HCT116 (cell line): Measurements from ENCODE around the gene CENPC. TPM values are rescaled to one million over a fixed set of nuclear protein-coding genes. Genes with fewer than 3 reads are reported as not detected.

Experiments
- ATAC-seq: fragments of 200-7000 bp; cut with Tn5 transposase; 2 replicates; pipeline ENCODE4 v1.9.1; 2020; ENCODE audit warnings: mild to moderate bottlenecking, moderate library complexity
- BruUV-seq: library from RNA; stranded (reverse); fragments of 400-500 nt; replicated peaks from 2 replicates; lab custom pipeline; 2021; lab: Mats Ljungman, UMichigan
- CTCF ChIA-PET: fragments of 300-600 bp; sonication (Branson Sonifier 250); formaldehyde crosslinking; loops from one replicate; lab custom pipeline; 2021; ENCODE audit warnings: antibody characterized with exemption; lab: Charles Lee
- POLR2A ChIA-PET: fragments of 300-600, 350-600 bp; sonication (Branson Sonifier 250); formaldehyde crosslinking; loops from one replicate; lab custom pipeline; 2021; ENCODE audit warnings: antibody characterized with exemption; lab: Charles Lee
- RAD21 ChIA-PET, 2 experiments: fragments of 300-600 bp; sonication (Branson Sonifier 250); formaldehyde crosslinking; loops; one replicate each; lab custom pipeline; 2023; ENCODE audit warnings: low total read pairs in 2 of 2; ENCODE audit not compliant: uncharacterized antibody in 2 of 2, unreplicated experiment in 2 of 2, low non-redundant PET in 1 of 2; lab: Charles Lee
- DNase-seq: peaks from one replicate; pipeline ENCODE4 v3.0.0-alpha.2; 2010; ENCODE audit warnings: low read depth, low spot score
- H2AFZ ChIP-seq: fragments of 200-600 bp; shearing (Covaris generic), sonication (generic); 2 replicates; pipeline ENCODE4 v1.6.1; 2017; ENCODE audit warnings: low read depth, mixed run types, mixed read lengths, antibody characterized with exemption, low read length; ENCODE audit not compliant: poor library complexity, severe bottlenecking
- H3K27ac ChIP-seq: 2 replicates; pipeline ENCODE4 v1.5.1; 2012; ENCODE audit warnings: low read depth, low read length
- H3K27me3 ChIP-seq: fragments of 200-600 bp; sonication (generic); 2 replicates; pipeline ENCODE4 v1.6.1; 2016; ENCODE audit warnings: mixed run types, low read length, mixed read lengths; ENCODE audit not compliant: insufficient read depth
- H3K36me3 ChIP-seq, 2 experiments: fragments of 200-500 bp in 1 of 2; fragments of 200-600 bp in 1 of 2; sonication (Bioruptor generic) in 1 of 2; sonication (generic) in 1 of 2; 2 replicates each; pipeline versions ENCODE4 v1.5.1 to v1.6.1; 2014 to 2016; ENCODE audit warnings: low read length in 2 of 2, inconsistent platforms in 1 of 2, mixed read lengths in 1 of 2, mixed run types in 1 of 2; ENCODE audit not compliant: insufficient read depth in 2 of 2, control insufficient read depth in 1 of 2
- H3K4me1 ChIP-seq, 2 experiments: fragments of 200-600 bp in 1 of 2; sonication (generic) in 1 of 2; 2 replicates each; pipeline versions ENCODE4 v1.5.1 to v1.6.1; 2012 to 2017; ENCODE audit warnings: low read length in 2 of 2, inconsistent platforms in 1 of 2, mild to moderate bottlenecking in 1 of 2, mixed read lengths in 1 of 2, mixed run types in 1 of 2, moderate library complexity in 1 of 2; ENCODE audit not compliant: insufficient read depth in 2 of 2, control insufficient read depth in 1 of 2
- H3K4me2 ChIP-seq: fragments of 200-600 bp; sonication (generic); 2 replicates; pipeline ENCODE4 v1.6.1; 2017; ENCODE audit warnings: mixed run types, low read length, mixed read lengths
- H3K4me3 ChIP-seq, 2 experiments: fragments of 200-600 bp in 1 of 2; sonication (generic) in 1 of 2; replicated peaks in 1 of 2; 2 replicates each; pipeline ENCODE4 v1.5.1; 2011 to 2016; ENCODE audit warnings: low read length in 2 of 2, control low read depth in 1 of 2, low read depth in 1 of 2, mild to moderate bottlenecking in 1 of 2, mixed read lengths in 1 of 2, mixed run types in 1 of 2
- H3K79me2 ChIP-seq: fragments of 200-600 bp; sonication (generic); 2 replicates; pipeline ENCODE4 v1.6.1; 2017; ENCODE audit warnings: mild to moderate bottlenecking, mixed run types, low read length, moderate library complexity, mixed read lengths; ENCODE audit not compliant: insufficient read depth
- H3K9ac ChIP-seq: fragments of 200-600 bp; sonication (generic); 2 replicates; pipeline ENCODE4 v1.6.1; 2016; ENCODE audit warnings: low read length, mixed read lengths
- H3K9me2 ChIP-seq: fragments of 200-600 bp; sonication (generic), shearing (Covaris generic); 2 replicates; pipeline ENCODE4 v1.6.1; 2017; ENCODE audit warnings: mixed run types, mild to moderate bottlenecking, moderate library complexity; ENCODE audit not compliant: insufficient read depth
- H3K9me3 ChIP-seq, 2 experiments: fragments of 200-500 bp in 1 of 2; fragments of 200-600 bp in 1 of 2; sonication (Bioruptor generic) in 1 of 2; sonication (generic) in 1 of 2; 2 replicates each; pipeline ENCODE4 v1.6.1; 2014 to 2017; ENCODE audit warnings: low read length in 2 of 2, mixed read lengths in 2 of 2, inconsistent platforms in 1 of 2, low read depth in 1 of 2, mild to moderate bottlenecking in 1 of 2, mixed run types in 1 of 2, moderate library complexity in 1 of 2; ENCODE audit not compliant: control insufficient read depth in 1 of 2, insufficient read depth in 1 of 2
- H4K20me1 ChIP-seq: fragments of 200-600 bp; sonication (generic), shearing (Covaris generic); 2 replicates; pipeline ENCODE4 v1.6.1; 2017; ENCODE audit warnings: mixed run types, mild to moderate bottlenecking, moderate library complexity; ENCODE audit not compliant: insufficient read depth
- CBX3 ChIP-seq: IDR thresholded peaks from 2 replicates; pipeline ENCODE4 v1.6.1; 2012; ENCODE audit warnings: low read depth
- CEBPB ChIP-seq: IDR thresholded peaks from 2 replicates; pipeline ENCODE4 v1.6.1; 2012; ENCODE audit warnings: low read depth
- CTCF ChIP-seq, 3 experiments: fragments of 200-600 bp in 1 of 3; sonication (generic) in 1 of 3; IDR thresholded peaks in 2 of 3; conservative IDR thresholded peaks in 1 of 3; 2 replicates each; pipeline ENCODE4 v1.5.1; 2012 to 2017; ENCODE audit warnings: low read depth in 2 of 3, low read length in 2 of 3, antibody characterized with exemption in 1 of 3, borderline replicate concordance in 1 of 3, control low read depth in 1 of 3, mild to moderate bottlenecking in 1 of 3, mixed read lengths in 1 of 3, mixed run types in 1 of 3, moderate library complexity in 1 of 3; ENCODE audit not compliant: insufficient read depth in 1 of 3
- ELF1 ChIP-seq: IDR thresholded peaks from 2 replicates; pipeline ENCODE4 v1.6.1; 2012; ENCODE audit warnings: low read depth, borderline replicate concordance
- EZH2phosphoT487 ChIP-seq: fragments of 200-600 bp; IDR thresholded peaks from 2 replicates; pipeline ENCODE4 v1.6.1; 2018; ENCODE audit warnings: antibody characterized with exemption, borderline replicate concordance
- FOSL1 ChIP-seq: IDR thresholded peaks from 2 replicates; pipeline ENCODE4 v1.6.1; 2012; ENCODE audit warnings: low read depth
- POLR2A ChIP-seq: IDR thresholded peaks from 2 replicates; pipeline ENCODE4 v1.7.0; 2011; ENCODE audit warnings: borderline replicate concordance; ENCODE audit not compliant: insufficient read depth, insufficient read length; ENCODE audit errors: extremely low read depth
- RAD21 ChIP-seq: IDR thresholded peaks from 2 replicates; pipeline ENCODE4 v1.6.1; 2012; ENCODE audit warnings: low read depth, mild to moderate bottlenecking
- REST ChIP-seq: IDR thresholded peaks from 2 replicates; pipeline ENCODE4 v1.6.1; 2012; ENCODE audit warnings: low read depth
- SRF ChIP-seq: IDR thresholded peaks from 2 replicates; pipeline ENCODE4 v1.6.1; 2012; ENCODE audit warnings: low read depth
- YY1 ChIP-seq: IDR thresholded peaks from 2 replicates; pipeline ENCODE4 v1.6.1; 2011; ENCODE audit warnings: low read length, low read depth, moderate library complexity, mild to moderate bottlenecking; ENCODE audit not compliant: insufficient replicate concordance; ENCODE audit errors: extremely low read depth
- ZFX ChIP-seq: fragments of 450-650 bp; IDR thresholded peaks from 2 replicates; pipeline ENCODE4 v1.6.1; 2017
- intact Hi-C: fragments of 100-400 bp; cut with micrococcal nuclease; formaldehyde crosslinking; loops from 2 replicates; pipeline ENCODE4 v1.10.0; 2022
- total RNA-seq: library from RNA; stranded (reverse); gene quantifications from one replicate; pipeline ENCODE4 v1.2.1, GENCODE V29; 2021; ENCODE audit not compliant: unreplicated experiment
- TF ChIP-seq, protein P1 (sequence below): IDR thresholded peaks from 2 replicates; pipeline ENCODE4 v1.6.1; 2012

The CENPC gene
- total RNA-seq, 1 experiment from 2014 or later = 15.4 TPM

DNA sequence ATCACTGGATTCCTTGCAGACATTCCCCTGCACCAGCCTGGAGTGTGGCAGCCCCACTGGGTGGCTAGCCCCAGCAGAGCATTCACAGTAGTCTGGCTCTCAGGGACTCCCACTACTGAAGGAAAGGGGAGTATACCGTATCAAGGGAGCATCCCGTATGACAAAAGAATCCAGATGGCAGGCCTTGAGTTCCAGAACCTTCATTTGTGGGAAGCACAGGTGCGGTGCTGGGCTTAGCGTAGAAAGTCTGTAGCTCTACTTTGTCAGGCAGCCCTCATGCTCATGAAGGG lies 79.6 kb downstream of the CENPC start:
- Histone ChIP-seq H3K9ac (no peak overlapping the region), H3K27ac (no peak overlapping the region)
- TF ChIP-seq RAD21 (no peak), ELF1 (no peak), CEBPB (no peak), ZFX (no peak), REST (no peak), SRF (no peak), EZH2phosphoT487 (no peak), CTCF (IDR thresholded peaks at IDR 0.05 in 2 of 3, conservative IDR thresholded peaks at IDR 0.05 in 1 of 3; ENCODE audit: borderline replicate concordance in 1 of 3, insufficient read depth in 1 of 3, low read depth in 2 of 3, low read length in 2 of 3) (no peak), POLR2A (no peak), FOSL1 (no peak), YY1 (no peak), CBX3 (no peak)
- TF ChIP-seq, protein P1, sequence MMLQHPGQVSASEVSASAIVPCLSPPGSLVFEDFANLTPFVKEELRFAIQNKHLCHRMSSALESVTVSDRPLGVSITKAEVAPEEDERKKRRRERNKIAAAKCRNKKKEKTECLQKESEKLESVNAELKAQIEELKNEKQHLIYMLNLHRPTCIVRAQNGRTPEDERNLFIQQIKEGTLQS = no peak
- TF ChIP-seq, all 23 proteins: peak for 0
- intact Hi-C loops = no loop called here
- no peak for DNase-seq
- peak; percentile 22; the same call in 1 of the 2 replicates for ATAC-seq
- ChIA-PET POLR2A (no interaction called here), RAD21 (no interaction called here), CTCF (no interaction called here)
- no peak overlapping the region for H2AFZ ChIP-seq
- H3K27me3 ChIP-seq = no peaks in the 10 kb centered on the region
- no peaks in the 10 kb centered on the region for H3K9me2 ChIP-seq
- no peaks in the 10 kb centered on the region for H3K4me1 ChIP-seq
- H3K79me2 ChIP-seq = no peaks in the 10 kb centered on the region
- no TSS peak for BruUV-seq
- no peaks in the 10 kb centered on the region for H3K36me3 ChIP-seq
- no peak overlapping the region for H3K4me3 ChIP-seq
- H3K4me2 ChIP-seq = no peak overlapping the region
- no peaks in the 10 kb centered on the region; the same call in 1 of the 2 replicates for H4K20me1 ChIP-seq
- H3K9me3 ChIP-seq = no peaks in the 10 kb centered on the region
